G401 (cell line): Measurements from ENCODE around the gene SCO2. TPM values are rescaled to one million over a fixed set of nuclear protein-coding genes. Genes with fewer than 3 reads are reported as not detected.
A peak's percentile ranks its signal among the peaks of the same experiment; 100 is the strongest.

ENCODE experiments used
- DNase-seq: peaks from one replicate; pipeline ENCODE4 v3.0.0-alpha.2; 2015; ENCODE audit warnings: low spot score
- in situ Hi-C: cut with HindIII; loops from 2 replicates; pipeline ENCODE4 v1.10.0; 2016; ENCODE audit warnings: low sequenced_read_pairs, mixed read lengths
- total RNA-seq: library from RNA; depleted of rRNA; stranded (reverse); fragments of >200 nt; shearing (Covaris generic); gene quantifications from 2 replicates; pipeline ENCODE4 v1.2.3, GENCODE V29; 2014; rRNA removed

SCO2 gene
- total RNA-seq, result 4.9 and 6.8 TPM in 2 replicates

DNA sequence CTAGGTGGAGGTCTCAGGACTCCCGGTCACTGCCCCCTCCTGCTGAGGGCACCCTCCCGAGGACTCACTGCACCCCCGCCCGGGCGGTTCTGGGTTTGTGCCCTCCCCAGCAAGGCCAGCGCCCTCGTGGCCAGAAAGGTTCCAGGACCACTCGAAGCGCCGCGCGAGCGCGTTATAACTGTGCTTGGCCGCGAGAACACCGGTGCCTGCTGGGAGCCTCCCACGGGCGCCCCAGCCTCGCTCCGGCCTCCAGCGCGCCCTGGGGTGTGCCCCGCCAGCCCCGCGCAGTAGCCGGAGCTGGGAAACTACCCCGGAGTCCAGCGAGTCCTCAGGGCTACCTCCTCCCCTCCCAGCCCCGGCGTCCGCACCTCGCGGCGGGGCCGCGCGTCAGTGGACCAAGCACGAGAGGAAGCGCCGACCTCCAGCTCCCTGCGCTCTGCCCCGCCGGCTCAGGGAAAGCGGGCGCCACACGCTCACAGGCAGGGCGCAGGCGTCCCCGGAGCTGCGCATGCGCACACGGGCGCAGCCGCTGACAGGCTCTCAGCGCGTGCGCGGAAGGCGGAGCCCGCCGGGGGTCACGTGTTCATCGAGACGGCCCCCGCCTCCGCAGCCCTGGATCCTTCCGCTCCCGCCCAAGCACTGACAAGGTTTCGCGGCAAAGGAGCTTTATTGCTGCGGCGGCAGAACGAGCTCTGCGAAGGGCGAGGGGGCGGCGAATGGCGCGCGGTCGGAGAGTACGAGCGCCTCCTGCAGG lies at the start of gene SCO2:
TSS of gene SCO2 (minus strand) at position 495 of the 754 bp plus-strand sequence. CDS start 1,187 bp downstream, outside the sequence.
- in situ Hi-C loops, result no loop called here
- DNase-seq, result peak; percentile 93

GRCh38 chr22:50574383-50574755 lies 49.0 kb upstream of the SCO2 start:
- no peak for DNase-seq
- in situ Hi-C loops, result loop anchor here (10.0 kb wide), 1 partner anchor 80 kb away; no protein-coding TSS in a partner anchor

GRCh38 chr22:50573491-50574382 lies 48.3 kb upstream of the SCO2 start:
- in situ Hi-C loops, result loop anchor here (10.0 kb wide), 1 partner anchor 79 kb away; no protein-coding TSS in a partner anchor
- no peak for DNase-seq

GRCh38 chr22:50572965-50573364 lies 47.6 kb upstream of the SCO2 start:
- in situ Hi-C loops, result loop anchor here (10.0 kb wide), 1 partner anchor 78 kb away; no protein-coding TSS in a partner anchor

GRCh38 chr22:50571264-50572175 lies 46.1 kb upstream of the SCO2 start:
- in situ Hi-C loops, result loop anchor here (10.0 kb wide), 1 partner anchor 77 kb away; no protein-coding TSS in a partner anchor

More at GRCh38 chr22:50572965-50573364, 47.6 kb upstream of the SCO2 start:
- no peak for DNase-seq

GRCh38 chr22:50570861-50571260 lies 45.5 kb upstream of the SCO2 start:
- in situ Hi-C loops, result loop anchor here (10.0 kb wide), 1 partner anchor 76 kb away; no protein-coding TSS in a partner anchor
- DNase-seq, result no peak

More at GRCh38 chr22:50571264-50572175, 46.1 kb upstream of the SCO2 start:
- no peak for DNase-seq

DNA sequence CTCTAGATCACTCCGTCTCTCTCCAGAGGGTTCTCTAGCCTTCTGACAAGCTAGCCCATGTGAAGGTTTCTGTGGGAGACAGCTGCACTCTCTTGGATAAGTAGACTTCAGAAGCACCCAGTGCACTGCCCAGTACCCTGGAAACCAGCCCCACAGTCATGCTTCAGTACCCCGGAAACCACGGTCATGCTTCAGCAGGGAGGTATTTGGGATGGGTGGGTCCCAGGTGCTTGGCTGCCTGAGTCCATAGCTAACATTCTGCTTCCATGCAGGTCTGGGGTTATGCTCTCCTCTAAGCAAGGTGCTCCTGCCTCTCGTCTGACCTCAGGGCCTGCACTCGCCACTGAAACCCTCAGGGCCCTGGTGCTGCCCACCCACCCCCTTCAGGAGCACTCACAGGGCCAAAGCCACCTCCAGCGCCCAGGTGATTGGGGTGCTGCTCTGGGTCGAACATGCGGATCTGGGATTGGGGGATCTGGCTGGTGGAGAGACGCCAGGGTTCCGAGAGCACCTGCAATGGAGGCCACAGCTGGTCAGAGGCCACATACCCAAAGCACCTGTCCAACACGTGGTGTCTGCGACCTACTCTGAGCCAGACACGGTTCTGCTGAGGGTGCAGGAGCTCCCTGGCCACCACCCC lies 44.6 kb upstream of the SCO2 start:
- no peak for DNase-seq
- in situ Hi-C loops, result loop anchor here (10.0 kb wide), 1 partner anchor 75 kb away; no protein-coding TSS in a partner anchor

GRCh38 chr22:50569041-50569459 lies 43.7 kb upstream of the SCO2 start:
- no peak for DNase-seq
- in situ Hi-C loops, result no loop called here

GRCh38 chr22:50568626-50569025 lies 43.2 kb upstream of the SCO2 start:
- in situ Hi-C loops, result no loop called here
- DNase-seq, result no peak

- in situ Hi-C loops, result no loop called here
- no peak for DNase-seq
Observed at GRCh38 chr22:50567721-50568252, 42.4 kb upstream of the SCO2 start.

GRCh38 chr22:50564289-50564688 lies 38.9 kb upstream of the SCO2 start:
- in situ Hi-C loops, result no loop called here
- DNase-seq, result no peak

- peak; percentile 68 for DNase-seq
- in situ Hi-C loops, result no loop called here
Observed at GRCh38 chr22:50563413-50564160, 38.2 kb upstream of the SCO2 start.

DNA sequence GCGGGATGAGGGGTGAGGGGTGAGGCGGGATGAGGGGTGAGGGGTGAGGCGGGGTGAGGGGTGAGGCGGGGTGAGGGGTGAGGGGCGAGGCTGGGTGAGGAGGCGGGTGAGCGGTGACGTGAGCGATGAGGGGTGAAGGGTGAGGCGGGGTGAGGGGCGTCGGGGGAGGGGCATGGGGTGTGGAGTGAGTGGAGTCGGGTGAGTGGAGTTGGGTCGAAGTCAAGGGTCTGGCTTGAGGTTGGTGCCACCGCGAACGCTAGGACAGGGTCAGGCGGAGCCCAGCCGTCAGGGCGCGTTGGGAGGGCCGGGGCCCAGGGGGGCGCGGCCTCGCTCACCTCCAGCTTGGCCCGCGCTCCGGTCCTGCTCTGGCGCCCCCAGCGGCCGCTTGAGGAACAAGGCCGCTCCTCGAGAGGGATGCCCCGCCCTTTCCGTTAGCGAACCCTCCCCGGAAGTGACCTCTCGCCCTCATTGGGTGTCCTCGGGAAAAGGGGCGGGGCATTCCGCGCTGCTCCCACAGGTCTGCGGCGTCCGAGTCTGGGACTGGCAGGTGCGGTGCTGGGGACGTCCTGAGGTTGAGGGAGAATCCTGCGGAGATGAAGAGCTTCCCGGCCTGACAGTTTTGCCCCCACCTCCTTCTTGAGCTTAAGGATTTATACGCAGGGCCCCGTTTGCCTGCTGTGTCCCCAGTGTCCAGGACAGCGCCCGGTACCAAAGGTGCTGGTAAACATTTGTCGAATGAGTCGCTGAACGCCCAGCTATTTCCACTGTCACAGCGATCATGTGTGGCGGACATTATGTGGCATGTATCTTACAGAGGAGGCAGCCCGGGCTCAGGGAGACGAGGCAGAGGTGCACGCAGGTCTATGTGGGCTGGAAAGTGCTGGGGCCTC lies 37.4 kb upstream of the SCO2 start, which contains the start of gene SYCE3:
TSS of gene SYCE3 (minus strand) at position 397 of the 890 bp plus-strand sequence. CDS start 6,514 bp downstream, outside the sequence.
- in situ Hi-C loops, result no loop called here
- peak; percentile 98 for DNase-seq

- in situ Hi-C loops, result no loop called here
- DNase-seq, result no peak
Observed at GRCh38 chr22:50561401-50562358, 36.3 kb upstream of the SCO2 start.

GRCh38 chr22:50560034-50560433 lies 34.6 kb upstream of the SCO2 start:
- in situ Hi-C loops, result no loop called here
- DNase-seq, result no peak
